ENCODE measurements around the gene TBL1XR1.

The TBL1XR1 gene

GRCh38 chr3:177221744-177222143 is 24.5 kb upstream of the TBL1XR1 start:
- Histone ChIP-seq H3K36me3 (ENCODE audit: insufficient read depth, low read length) (no peaks in the 10 kb centered on the region), H3K27me3 (ENCODE audit: control insufficient read depth in 1 of 2, insufficient read depth in 2 of 2, low read length in 2 of 2) (no peaks in the 10 kb centered on the region), H3K9me3 (ENCODE audit: low read length) (no peaks in the 10 kb centered on the region), H3K27ac (ENCODE audit: low read depth, low read length) (no peak overlapping the region), H3K4me3 (ENCODE audit: low read depth in 1 of 2, low read length in 2 of 2) (no peak overlapping the region), H3K9ac (ENCODE audit: low read length) (no peak overlapping the region), H3K4me1 (ENCODE audit: insufficient read depth, low read length) (no peaks in the 10 kb centered on the region)

GRCh38 chr3:177220136-177220974 is 23.1 kb upstream of the TBL1XR1 start:
- Histone ChIP-seq H3K27ac (ENCODE audit: low read depth, low read length) (no peak overlapping the region), H3K4me3 (ENCODE audit: low read depth in 1 of 2, low read length in 2 of 2) (no peak overlapping the region), H3K9me3 (ENCODE audit: low read length) (no peaks in the 10 kb centered on the region), H3K4me1 (ENCODE audit: insufficient read depth, low read length) (no peaks in the 10 kb centered on the region), H3K9ac (ENCODE audit: low read length) (no peak overlapping the region), H3K36me3 (ENCODE audit: insufficient read depth, low read length) (no peaks in the 10 kb centered on the region), H3K27me3 (ENCODE audit: control insufficient read depth in 1 of 2, insufficient read depth in 2 of 2, low read length in 2 of 2) (no peaks in the 10 kb centered on the region)

GRCh38 chr3:177213801-177214535 is 16.7 kb upstream of the TBL1XR1 start:
- H3K4me3 ChIP-seq (ENCODE audit: low read depth in 1 of 2, low read length in 2 of 2), result no peak overlapping the region
- no peak overlapping the region for H3K27ac ChIP-seq (ENCODE audit: low read depth, low read length)
- no peak overlapping the region for H3K9ac ChIP-seq (ENCODE audit: low read length)
- H3K9me3 ChIP-seq (ENCODE audit: low read length), result no peaks in the 10 kb centered on the region
- no peaks in the 10 kb centered on the region for H3K4me1 ChIP-seq (ENCODE audit: insufficient read depth, low read length)
- H3K36me3 ChIP-seq (ENCODE audit: insufficient read depth, low read length), result no peaks in the 10 kb centered on the region
- no peaks in the 10 kb centered on the region for H3K27me3 ChIP-seq (ENCODE audit: control insufficient read depth in 1 of 2, insufficient read depth in 2 of 2, low read length in 2 of 2)

GRCh38 chr3:177212756-177213155 is 15.5 kb upstream of the TBL1XR1 start:
- H3K9me3 ChIP-seq (ENCODE audit: low read length), result no peaks in the 10 kb centered on the region
- H3K9ac ChIP-seq (ENCODE audit: low read length), result no peak overlapping the region
- no peak overlapping the region for H3K27ac ChIP-seq (ENCODE audit: low read depth, low read length)
- no peak overlapping the region for H3K4me3 ChIP-seq (ENCODE audit: low read depth in 1 of 2, low read length in 2 of 2)
- no peaks in the 10 kb centered on the region for H3K27me3 ChIP-seq (ENCODE audit: control insufficient read depth in 1 of 2, insufficient read depth in 2 of 2, low read length in 2 of 2)
- H3K4me1 ChIP-seq (ENCODE audit: insufficient read depth, low read length), result no peaks in the 10 kb centered on the region
- no peaks in the 10 kb centered on the region for H3K36me3 ChIP-seq (ENCODE audit: insufficient read depth, low read length)

GRCh38 chr3:177212278-177212610 is 15.0 kb upstream of the TBL1XR1 start:
- Histone ChIP-seq H3K4me1 (ENCODE audit: insufficient read depth, low read length) (no peaks in the 10 kb centered on the region), H3K4me3 (ENCODE audit: low read depth in 1 of 2, low read length in 2 of 2) (no peak overlapping the region), H3K27me3 (ENCODE audit: control insufficient read depth in 1 of 2, insufficient read depth in 2 of 2, low read length in 2 of 2) (no peaks in the 10 kb centered on the region), H3K9ac (ENCODE audit: low read length) (no peak overlapping the region), H3K36me3 (ENCODE audit: insufficient read depth, low read length) (no peaks in the 10 kb centered on the region), H3K27ac (ENCODE audit: low read depth, low read length) (no peak overlapping the region), H3K9me3 (ENCODE audit: low read length) (no peaks in the 10 kb centered on the region)

GRCh38 chr3:177211503-177212277 is 14.4 kb upstream of the TBL1XR1 start:
- H3K4me3 ChIP-seq (ENCODE audit: low read depth in 1 of 2, low read length in 2 of 2), result no peak overlapping the region
- H3K4me1 ChIP-seq (ENCODE audit: insufficient read depth, low read length), result no peaks in the 10 kb centered on the region
- H3K9ac ChIP-seq (ENCODE audit: low read length), result no peak overlapping the region
- H3K27me3 ChIP-seq (ENCODE audit: control insufficient read depth in 1 of 2, insufficient read depth in 2 of 2, low read length in 2 of 2), result no peaks in the 10 kb centered on the region
- H3K36me3 ChIP-seq (ENCODE audit: insufficient read depth, low read length), result no peaks in the 10 kb centered on the region
- H3K9me3 ChIP-seq (ENCODE audit: low read length), result no peaks in the 10 kb centered on the region
- H3K27ac ChIP-seq (ENCODE audit: low read depth, low read length), result no peak overlapping the region

- no peaks in the 10 kb centered on the region for H3K9me3 ChIP-seq (ENCODE audit: low read length)
- no peak overlapping the region for H3K9ac ChIP-seq (ENCODE audit: low read length)
- H3K4me1 ChIP-seq (ENCODE audit: insufficient read depth, low read length), result no peaks in the 10 kb centered on the region
- H3K27ac ChIP-seq (ENCODE audit: low read depth, low read length), result no peak overlapping the region
- H3K27me3 ChIP-seq (ENCODE audit: control insufficient read depth in 1 of 2, insufficient read depth in 2 of 2, low read length in 2 of 2), result no peaks in the 10 kb centered on the region
- no peaks in the 10 kb centered on the region for H3K36me3 ChIP-seq (ENCODE audit: insufficient read depth, low read length)
- H3K4me3 ChIP-seq (ENCODE audit: low read depth in 1 of 2, low read length in 2 of 2), result no peak overlapping the region
Observed at GRCh38 chr3:177210744-177211502, 13.6 kb upstream of the TBL1XR1 start.

GRCh38 chr3:177209509-177209908 is 12.2 kb upstream of the TBL1XR1 start:
- no peaks in the 10 kb centered on the region for H3K27me3 ChIP-seq (ENCODE audit: control insufficient read depth in 1 of 2, insufficient read depth in 2 of 2, low read length in 2 of 2)
- no peak overlapping the region for H3K9ac ChIP-seq (ENCODE audit: low read length)
- H3K36me3 ChIP-seq (ENCODE audit: insufficient read depth, low read length), result no peaks in the 10 kb centered on the region
- no peaks in the 10 kb centered on the region for H3K4me1 ChIP-seq (ENCODE audit: insufficient read depth, low read length)
- H3K9me3 ChIP-seq (ENCODE audit: low read length), result no peaks in the 10 kb centered on the region
- no peak overlapping the region for H3K4me3 ChIP-seq (ENCODE audit: low read depth in 1 of 2, low read length in 2 of 2)
- no peak overlapping the region for H3K27ac ChIP-seq (ENCODE audit: low read depth, low read length)

GRCh38 chr3:177208781-177209180 is 11.5 kb upstream of the TBL1XR1 start:
- Histone ChIP-seq H3K27ac (ENCODE audit: low read depth, low read length) (no peak overlapping the region), H3K4me3 (ENCODE audit: low read depth in 1 of 2, low read length in 2 of 2) (no peak overlapping the region)

GRCh38 chr3:177208223-177208622 is 10.9 kb upstream of the TBL1XR1 start:
- no peak overlapping the region for H3K4me3 ChIP-seq (ENCODE audit: low read depth in 1 of 2, low read length in 2 of 2)
- H3K27ac ChIP-seq (ENCODE audit: low read depth, low read length), result no peak overlapping the region
- H3K36me3 ChIP-seq (ENCODE audit: insufficient read depth, low read length), result no peaks in the 10 kb centered on the region
- no peaks in the 10 kb centered on the region for H3K27me3 ChIP-seq (ENCODE audit: control insufficient read depth in 1 of 2, insufficient read depth in 2 of 2, low read length in 2 of 2)
- H3K4me1 ChIP-seq (ENCODE audit: insufficient read depth, low read length), result no peaks in the 10 kb centered on the region
- H3K9ac ChIP-seq (ENCODE audit: low read length), result no peak overlapping the region
- no peaks in the 10 kb centered on the region for H3K9me3 ChIP-seq (ENCODE audit: low read length)

More at GRCh38 chr3:177208781-177209180, 11.5 kb upstream of the TBL1XR1 start:
- Histone ChIP-seq H3K4me1 (ENCODE audit: insufficient read depth, low read length) (no peaks in the 10 kb centered on the region), H3K9me3 (ENCODE audit: low read length) (no peaks in the 10 kb centered on the region), H3K36me3 (ENCODE audit: insufficient read depth, low read length) (no peaks in the 10 kb centered on the region), H3K9ac (ENCODE audit: low read length) (no peak overlapping the region), H3K27me3 (ENCODE audit: control insufficient read depth in 1 of 2, insufficient read depth in 2 of 2, low read length in 2 of 2) (no peaks in the 10 kb centered on the region)

GRCh38 chr3:177206936-177207335 is 9.7 kb upstream of the TBL1XR1 start:
- Histone ChIP-seq H3K4me1 (ENCODE audit: insufficient read depth, low read length) (no peaks in the 10 kb centered on the region), H3K36me3 (ENCODE audit: insufficient read depth, low read length) (no peaks in the 10 kb centered on the region), H3K9me3 (ENCODE audit: low read length) (no peaks in the 10 kb centered on the region), H3K27ac (ENCODE audit: low read depth, low read length) (no peak overlapping the region), H3K9ac (ENCODE audit: low read length) (no peak overlapping the region), H3K27me3 (ENCODE audit: control insufficient read depth in 1 of 2, insufficient read depth in 2 of 2, low read length in 2 of 2) (no peaks in the 10 kb centered on the region), H3K4me3 (ENCODE audit: low read depth in 1 of 2, low read length in 2 of 2) (no peak overlapping the region)
